ENCODE results near the gene NPW.
A peak's percentile ranks its signal among the peaks of the same experiment; 100 is the strongest.

Gene NPW

GRCh38 chr16:2019518-2019920, at the start of gene NPW:
NPW (plus strand) TSS chr16:2019785.
- no peak for DNase-seq (ENCODE audit: low read depth)

GRCh38 chr16:1971796-1972489, 47.6 kb upstream of the NPW start, which contains the start of gene TBL3:
TBL3 (plus strand) TSS chr16:1972053; CDS start chr16:1972165, 112 bp downstream.
- peak; percentile 67 for DNase-seq (ENCODE audit: low read depth)

- DNase-seq (ENCODE audit: low read depth): no peak
Observed at GRCh38 chr16:1972490-1972877, 47.1 kb upstream of the NPW start.

GRCh38 chr16:1973461-1974156, 46.0 kb upstream of the NPW start:
- DNase-seq (ENCODE audit: low read depth): no peak

GRCh38 chr16:1974157-1975070, 45.2 kb upstream of the NPW start:
- no peak for DNase-seq (ENCODE audit: low read depth)

- DNase-seq (ENCODE audit: low read depth): no peak
Observed at GRCh38 chr16:1975432-1976215, 44.0 kb upstream of the NPW start.

GRCh38 chr16:1976216-1976520, 43.4 kb upstream of the NPW start:
- no peak for DNase-seq (ENCODE audit: low read depth)

GRCh38 chr16:1976951-1977874, 42.4 kb upstream of the NPW start:
- no peak for DNase-seq (ENCODE audit: low read depth)

GRCh38 chr16:1977875-1978268, 41.7 kb upstream of the NPW start:
- no peak for DNase-seq (ENCODE audit: low read depth)

GRCh38 chr16:1978476-1979120, 41.0 kb upstream of the NPW start:
- no peak for DNase-seq (ENCODE audit: low read depth)

- no peak for DNase-seq (ENCODE audit: low read depth)
Observed at GRCh38 chr16:1979271-1980029, 40.1 kb upstream of the NPW start.

GRCh38 chr16:1980030-1980769, 39.4 kb upstream of the NPW start:
- DNase-seq (ENCODE audit: low read depth): no peak

GRCh38 chr16:1980770-1981087, 38.9 kb upstream of the NPW start:
- DNase-seq (ENCODE audit: low read depth): no peak

- no peak for DNase-seq (ENCODE audit: low read depth)
Observed at GRCh38 chr16:1981398-1981836, 38.2 kb upstream of the NPW start, which contains the start of gene NOXO1. NOXO1 (minus strand) TSS chr16:1981469; CDS start chr16:1981179, 290 bp downstream.

GRCh38 chr16:1982013-1982433, 37.6 kb upstream of the NPW start:
- no peak for DNase-seq (ENCODE audit: low read depth)

GRCh38 chr16:1982991-1983543, 36.5 kb upstream of the NPW start:
- DNase-seq (ENCODE audit: low read depth): no peak

- peak; percentile 38 for DNase-seq (ENCODE audit: low read depth)
Observed at GRCh38 chr16:1983544-1984346, 35.8 kb upstream of the NPW start, which contains the start of gene GFER. GFER (plus strand) TSS chr16:1984193; CDS start chr16:1984219, 26 bp downstream.

Measured in HS-5 (cell line).